Keratinocyte (primary cell): Measurements from ENCODE around the gene MLLT3. TPM values are rescaled to one million over a fixed set of nuclear protein-coding genes. Genes with fewer than 3 reads are reported as not detected.

Experiments used
- DNase-seq: peaks from one replicate; pipeline ENCODE4 v3.0.0-alpha.2; 2011; ENCODE audit warnings: low read depth, missing footprints, low spot score
- FAIRE-seq: peaks from 2 replicates; lab custom pipeline; 2011; peaks lifted over from hg19 to GRCh38; lab: Jason Lieb, UNC
- H2AFZ ChIP-seq: 2 replicates; pipeline ENCODE4 v1.6.0; 2012; ENCODE audit warnings: low read length, control low read depth, inconsistent platforms; ENCODE audit not compliant: control insufficient read depth
- H3K27ac ChIP-seq: 2 replicates; pipeline ENCODE4 v1.5.1; 2011; ENCODE audit warnings: low read length; ENCODE audit not compliant: control insufficient read depth, insufficient read depth
- H3K27me3 ChIP-seq: 3 replicates; pipeline ENCODE4 v1.6.0; 2011; ENCODE audit warnings: low read length; ENCODE audit not compliant: control insufficient read depth, insufficient read depth; ENCODE audit errors: extremely low read depth
- H3K36me3 ChIP-seq, 2 experiments: 2 replicates in 1 of 2; 3 replicates in 1 of 2; pipeline ENCODE4 v1.5.1; 2011; ENCODE audit warnings: low read length in 2 of 2, mild to moderate bottlenecking in 1 of 2; ENCODE audit not compliant: control insufficient read depth in 2 of 2, insufficient read depth in 2 of 2; ENCODE audit errors: extremely low read depth in 1 of 2
- H3K4me1 ChIP-seq: 3 replicates; pipeline ENCODE4 v1.5.1; 2011; ENCODE audit warnings: low read length; ENCODE audit not compliant: control insufficient read depth, insufficient read depth; ENCODE audit errors: extremely low read depth
- H3K4me2 ChIP-seq: 3 replicates; pipeline ENCODE4 v1.6.0; 2011; ENCODE audit warnings: low read depth, low read length; ENCODE audit not compliant: control insufficient read depth, insufficient read depth; ENCODE audit errors: extremely low read depth
- H3K4me3 ChIP-seq, 3 experiments: fragments of 200-600 bp in 1 of 3; sonication (generic) in 1 of 3; 2 replicates in 2 of 3; 3 replicates in 1 of 3; pipeline ENCODE4 v1.5.1; 2011 to 2016; ENCODE audit warnings: low read length in 3 of 3, mild to moderate bottlenecking in 3 of 3, control low read depth in 2 of 3, inconsistent platforms in 1 of 3, low read depth in 1 of 3, mixed read lengths in 1 of 3, mixed run types in 1 of 3, moderate library complexity in 1 of 3; ENCODE audit not compliant: control insufficient read depth in 2 of 3, insufficient read depth in 2 of 3; ENCODE audit errors: extremely low read depth in 1 of 3
- H3K79me2 ChIP-seq: 2 replicates; pipeline ENCODE4 v1.6.0; 2012; ENCODE audit warnings: low read length; ENCODE audit not compliant: control insufficient read depth, insufficient read depth
- H3K9ac ChIP-seq: 3 replicates; pipeline ENCODE4 v1.6.0; 2011; ENCODE audit warnings: low read length; ENCODE audit not compliant: control insufficient read depth, insufficient read depth; ENCODE audit errors: extremely low read depth
- H3K9me1 ChIP-seq: 3 replicates; pipeline ENCODE4 v1.6.0; 2011; ENCODE audit warnings: low read length; ENCODE audit not compliant: control insufficient read depth, insufficient read depth; ENCODE audit errors: extremely low read depth
- H3K9me3 ChIP-seq: 2 replicates; pipeline ENCODE4 v1.5.1; 2012; ENCODE audit warnings: low read depth, low read length; ENCODE audit not compliant: control insufficient read depth
- H4K20me1 ChIP-seq: 3 replicates; pipeline ENCODE4 v1.6.0; 2011; ENCODE audit warnings: low read length; ENCODE audit not compliant: control insufficient read depth, insufficient read depth; ENCODE audit errors: extremely low read depth
- CTCF ChIP-seq, 3 experiments: IDR thresholded peaks in 1 of 3; conservative IDR thresholded peaks in 1 of 3; optimal IDR thresholded peaks in 1 of 3; 2 replicates in 2 of 3; 3 replicates in 1 of 3; pipeline versions ENCODE3 to v1.5.1; 2011; ENCODE audit warnings: low read length in 3 of 3, mild to moderate bottlenecking in 3 of 3, moderate library complexity in 2 of 3, control low read depth in 1 of 3, inconsistent platforms in 1 of 3; ENCODE audit not compliant: insufficient read depth in 2 of 3; ENCODE audit errors: extremely low read depth in 1 of 3
- EZH2 ChIP-seq: IDR thresholded peaks from one replicate; pipeline ENCODE4 v1.6.1; 2012; ENCODE audit warnings: inconsistent platforms, mild to moderate bottlenecking, low read length, moderate library complexity
- dilution Hi-C: fragments of 300-500 bp; cut with MboI; formaldehyde crosslinking; loops from one replicate; pipeline ENCODE4 v1.7.0; 2020; ENCODE audit warnings: low sequenced_read_pairs; ENCODE audit not compliant: extremely low pct_ligation_motif_present
- polyA plus RNA-seq, 5 experiments: library from polyadenylated mRNA; depleted of rRNA in 3 of 5; stranded (reverse) in 3 of 5; stranded (forward) in 1 of 5; unstranded in 1 of 5; fragments of >200 nt; gene quantifications; 1 replicate in 1 of 5; 2 replicates in 3 of 5; 3 replicates in 1 of 5; pipeline versions ENCODE4 v1.2.1 to v1.2.3, GENCODE V29; 2011 to 2012; ENCODE audit warnings: missing spikeins in 2 of 5, low read depth in 1 of 5, low replicate concordance in 1 of 5

MLLT3 gene
- polyA plus RNA-seq, 1 donor (not counting 4 experiments of a cell fraction or from before 2014, with no cell fraction given) = 17.0 TPM

GRCh38 chr9:20616808-20617207 lies 5.5 kb downstream of the MLLT3 start:
- no peaks in the 10 kb centered on the region for H3K9me3 ChIP-seq
- H3K27ac ChIP-seq = no peak overlapping the region
- no peak overlapping the region for H3K9ac ChIP-seq
- FAIRE-seq = peak; percentile 59
- no peak for DNase-seq
- H3K4me1 ChIP-seq = peaks cover 9% of the 10 kb centered on the region
- H3K4me3 ChIP-seq = no peak overlapping the region
- dilution Hi-C loops = no loop called here
- peaks cover 6% of the 10 kb centered on the region for H3K27me3 ChIP-seq
- H3K9me1 ChIP-seq = no peaks in the 10 kb centered on the region
- no peaks in the 10 kb centered on the region for H4K20me1 ChIP-seq
- H3K79me2 ChIP-seq = peaks cover 7% of the 10 kb centered on the region
- H3K4me2 ChIP-seq = no peak overlapping the region
- H2AFZ ChIP-seq = no peak overlapping the region
- TF ChIP-seq EZH2 (no peak), CTCF (optimal IDR thresholded peaks at IDR 0.05 in 1 of 3, IDR thresholded peaks at IDR 0.05 in 1 of 3, conservative IDR thresholded peaks at IDR 0.05 in 1 of 3; ENCODE audit: extremely low read depth in 1 of 3, insufficient read depth in 2 of 3, low read length in 3 of 3) (no peak)
- H3K36me3 ChIP-seq = no peaks in the 10 kb centered on the region

- peaks cover 9% of the 10 kb centered on the region for H3K4me1 ChIP-seq
- H3K4me2 ChIP-seq = no peak overlapping the region
- H3K36me3 ChIP-seq = no peaks in the 10 kb centered on the region
- dilution Hi-C loops = no loop called here
- no peak overlapping the region for H2AFZ ChIP-seq
- H3K79me2 ChIP-seq = peaks cover 10% of the 10 kb centered on the region
- no peaks in the 10 kb centered on the region for H4K20me1 ChIP-seq
- FAIRE-seq (no peak), DNase-seq (no peak)
- no peaks in the 10 kb centered on the region for H3K9me1 ChIP-seq
- H3K27ac ChIP-seq = no peak overlapping the region
- no peak overlapping the region for H3K4me3 ChIP-seq
- no peak overlapping the region for H3K9ac ChIP-seq
- H3K9me3 ChIP-seq = no peaks in the 10 kb centered on the region
- H3K27me3 ChIP-seq = peaks cover 1% of the 10 kb centered on the region
- TF ChIP-seq CTCF (optimal IDR thresholded peaks at IDR 0.05 in 1 of 3, IDR thresholded peaks at IDR 0.05 in 1 of 3, conservative IDR thresholded peaks at IDR 0.05 in 1 of 3; ENCODE audit: extremely low read depth in 1 of 3, insufficient read depth in 2 of 3, low read length in 3 of 3) (no peak), EZH2 (no peak)
These were observed 7.6 kb downstream of the MLLT3 start for GRCh38 chr9:20614602-20615216.
